ENCODE data around the gene BRD3. TPM values are rescaled to one million over a fixed set of nuclear protein-coding genes. Genes with fewer than 3 reads are reported as not detected.

Gene BRD3
- total and polyA plus RNA-seq, 2 of the 8 experiments (the other 6 are each of a cell fraction or from before 2014, with no cell fraction given), result 31.0 to 82.7 TPM

- CTCF ChIA-PET (ENCODE audit: partially characterized antibody), result interaction anchor here (0.8 to 1.1 kb wide), 2 partner anchors 10 to 14 kb away, joined by 3 read pairs; no protein-coding TSS in a partner anchor
- TF ChIP-seq CHD2 (IDR thresholded peaks at IDR 0.05; ENCODE audit: low read length) (no peak), RNF2 (IDR thresholded peaks at IDR 0.05; ENCODE audit: borderline replicate concordance, low read depth, low read length, missing control alignments, poor library complexity, severe bottlenecking) (no peak), RBBP5 (IDR thresholded peaks at IDR 0.05; ENCODE audit: borderline replicate concordance, low read depth, low read length) (no peak), YY1 (IDR thresholded peaks at IDR 0.05; ENCODE audit: low read depth, low read length) (no peak), PHF8 (conservative IDR thresholded peaks at IDR 0.05; ENCODE audit: low read depth, low read length) (no peak), HDAC2 (IDR thresholded peaks at IDR 0.05; ENCODE audit: borderline replicate concordance in 1 of 2, low read depth in 2 of 2, low read length in 2 of 2) (no peak), TEAD4 (IDR thresholded peaks at IDR 0.05; ENCODE audit: low read depth, low read length) (no peak)
Observed at GRCh38 chr9:134073500-134073899, 5.7 kb upstream of the BRD3 start.

More at GRCh38 chr9:134073500-134073899, 5.7 kb upstream of the BRD3 start:
- Histone ChIP-seq H2BK12ac (ENCODE audit: low read depth, low read length) (no peak overlapping the region), H2BK20ac (ENCODE audit: low read length) (no peak overlapping the region), H3K4me3 (ENCODE audit: extremely low read depth in 1 of 4, insufficient read depth in 2 of 4, low read depth in 3 of 4, low read length in 4 of 4) (no peak overlapping the region), H3K4me1 (replicated peaks in 1 of 4; ENCODE audit: control insufficient read depth in 3 of 4, insufficient read depth in 4 of 4, low read length in 3 of 4) (no peaks in the 10 kb centered on the region), H4K5ac (ENCODE audit: insufficient read length, low read depth, low read length) (no peak overlapping the region), H3K23me2 (ENCODE audit: low read depth, low read length) (no peaks in the 10 kb centered on the region; the same call in 1 of the 2 replicates), H2AFZ (ENCODE audit: low read length) (no peak overlapping the region), H3K56ac (replicated peaks; ENCODE audit: insufficient read length, low read depth, low read length) (no peak overlapping the region), H3K79me2 (ENCODE audit: control insufficient read depth in 1 of 2, insufficient read depth in 2 of 2, low read length in 2 of 2) (no peaks in the 10 kb centered on the region), H4K8ac (ENCODE audit: extremely low read depth, insufficient read depth, low read length) (no peak overlapping the region), H3K4ac (replicated peaks; ENCODE audit: insufficient read length, low read depth, low read length) (no peak overlapping the region), H3K14ac (ENCODE audit: insufficient read length) (no peak overlapping the region), H2AK5ac (ENCODE audit: low read depth, low read length) (no peak overlapping the region), H3K27me3 (replicated peaks in 1 of 4; ENCODE audit: control insufficient read depth in 3 of 4, extremely low read depth in 1 of 4, insufficient read depth in 3 of 4, low read length in 3 of 4) (peaks cover 0 to 13% (median 10%) of the 10 kb centered on the region in 4 experiments; a peak in 3 of 7 replicates), H3K36me3 (ENCODE audit: control insufficient read depth in 2 of 4, insufficient read depth in 4 of 4, low read length in 3 of 4) (no peaks in the 10 kb centered on the region), H3K27ac (ENCODE audit: low read depth, low read length) (no peak overlapping the region), H2BK120ac (replicated peaks; ENCODE audit: low read depth, low read length) (no peak overlapping the region), H4K20me1 (replicated peaks in 1 of 2; ENCODE audit: control insufficient read depth in 1 of 2, insufficient read depth in 2 of 2, low read length in 2 of 2) (no peaks in the 10 kb centered on the region), H4K91ac (replicated peaks; ENCODE audit: insufficient read length, low read length) (no peak overlapping the region), H3K18ac (ENCODE audit: extremely low read depth, low read length) (no peak overlapping the region), H3K4me2 (ENCODE audit: insufficient read depth in 1 of 2, low read depth in 2 of 2, low read length in 2 of 2) (no peak overlapping the region), H3K23ac (ENCODE audit: insufficient read length) (no peak overlapping the region), H3K9me3 (ENCODE audit: insufficient read depth in 2 of 2, low read depth in 1 of 2, low read length in 1 of 2) (peaks cover 9 to 17% of the 10 kb centered on the region in 2 experiments; a peak in 3 of 4 replicates), H3K79me1 (ENCODE audit: low read depth, low read length) (no peaks in the 10 kb centered on the region), H2BK5ac (ENCODE audit: low read depth, low read length) (no peak overlapping the region), H2BK15ac (ENCODE audit: low read length) (no peak overlapping the region), H3K9ac (replicated peaks in 1 of 4; ENCODE audit: extremely low read depth in 1 of 4, low read depth in 3 of 4, low read length in 3 of 4) (no peak overlapping the region)
- DNase-seq (ENCODE audit: low read depth in 1 of 2, low spot score in 2 of 2) (no peak), FAIRE-seq (no peak)
- WGBS, 2 experiments (ENCODE audit: extremely low coverage in 1 of 2, insufficient coverage in 1 of 2, insufficient read length in 1 of 2, insufficient replicate concordance in 2 of 2, low coverage in 1 of 2, low lambda C conversion rate in 2 of 2, missing lambda C conversion rate in 1 of 2), result 86% methylated on average over 6 of the region's 6 CpGs; no CpG with 5 or more reads in 1 of the 2 experiments
- POLR2A ChIA-PET (ENCODE audit: partially characterized antibody), result no interaction called here
